HG03571 (cell line): ENCODE data around the gene CACNA1C.
"Not testable (repeated sequence)": the region's sequence is repeated elsewhere in the genome, so short reads cannot be mapped to it uniquely, and the experiment has no call there.

ENCODE experiments used
- ATAC-seq: cut with Tn5 transposase; IDR thresholded peaks from one replicate; pipeline ENCODE4 v1.9.1; 2021; ENCODE audit not compliant: unreplicated experiment

The CACNA1C gene

DNA sequence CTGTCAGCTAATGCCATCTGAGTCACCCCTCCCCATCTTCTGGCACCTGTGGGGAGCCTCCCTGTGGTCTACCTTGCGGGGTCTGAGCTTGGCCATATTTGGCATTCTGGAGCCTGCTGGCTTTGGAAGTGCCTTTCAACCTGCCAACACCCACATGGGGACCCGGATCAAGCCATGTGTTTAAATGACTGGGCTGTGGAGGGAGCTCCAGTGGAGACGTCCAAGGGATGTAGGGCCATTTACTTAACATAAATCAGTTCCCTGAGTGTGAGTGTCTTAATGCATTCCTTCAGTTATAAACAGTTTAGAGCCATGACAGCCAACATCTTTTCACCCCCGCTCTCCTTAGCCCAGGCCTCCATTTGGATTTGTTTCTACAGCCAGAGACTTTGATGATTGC, 22.0 kb downstream of the CACNA1C start:
- no peak for ATAC-seq

DNA sequence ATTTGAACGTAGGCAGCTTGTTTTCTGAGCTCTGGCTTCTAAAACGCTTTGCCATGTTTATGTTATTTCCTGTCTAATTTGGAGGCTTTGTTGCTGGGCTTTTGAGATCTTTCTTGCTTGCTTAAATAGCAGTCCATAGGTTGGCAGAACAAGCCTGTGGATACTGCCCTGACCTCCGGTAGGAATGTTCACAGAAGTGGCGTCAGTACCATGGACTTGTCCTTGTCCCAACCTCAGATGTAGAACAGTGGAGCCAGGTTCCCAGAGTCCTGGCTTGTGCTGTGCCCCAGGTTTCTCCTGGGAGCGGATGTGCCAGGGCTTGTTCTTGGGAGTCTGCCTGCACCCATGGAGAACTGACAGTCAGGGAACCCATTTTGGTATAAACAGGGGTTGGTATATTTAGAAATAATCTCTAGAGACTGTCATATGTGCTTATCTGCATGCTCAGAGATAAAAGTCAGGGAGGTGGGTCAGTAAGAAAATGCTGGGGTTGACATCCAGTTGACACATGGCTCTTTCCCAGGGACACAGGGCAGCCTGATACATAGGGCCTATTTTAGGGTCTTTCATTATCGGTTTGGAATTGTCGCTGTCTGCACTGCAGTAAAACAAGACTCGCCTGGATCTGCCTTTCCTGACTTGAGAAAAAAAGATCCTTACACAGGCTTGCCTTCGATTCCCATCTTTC, 22.9 kb downstream of the CACNA1C start:
- ATAC-seq = no peak

DNA sequence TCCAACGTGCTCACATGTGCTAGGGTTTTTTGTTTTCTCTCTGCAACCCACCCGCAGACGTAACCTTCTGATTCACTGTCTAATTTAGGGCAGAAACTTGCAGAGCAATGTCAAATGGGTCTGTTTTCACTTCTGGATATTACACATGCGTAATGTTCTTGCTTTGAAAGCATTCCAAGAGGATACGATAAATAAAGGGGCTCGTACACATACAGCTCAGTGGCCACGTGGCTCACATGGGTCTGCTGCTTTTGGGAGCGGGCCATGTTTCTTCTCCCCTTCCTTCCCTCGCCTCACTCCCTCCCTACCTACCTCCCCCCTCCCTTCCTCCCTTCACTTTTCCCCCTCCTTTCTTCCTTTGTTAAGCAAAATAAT, 23.4 kb downstream of the CACNA1C start:
- no peak for ATAC-seq

DNA sequence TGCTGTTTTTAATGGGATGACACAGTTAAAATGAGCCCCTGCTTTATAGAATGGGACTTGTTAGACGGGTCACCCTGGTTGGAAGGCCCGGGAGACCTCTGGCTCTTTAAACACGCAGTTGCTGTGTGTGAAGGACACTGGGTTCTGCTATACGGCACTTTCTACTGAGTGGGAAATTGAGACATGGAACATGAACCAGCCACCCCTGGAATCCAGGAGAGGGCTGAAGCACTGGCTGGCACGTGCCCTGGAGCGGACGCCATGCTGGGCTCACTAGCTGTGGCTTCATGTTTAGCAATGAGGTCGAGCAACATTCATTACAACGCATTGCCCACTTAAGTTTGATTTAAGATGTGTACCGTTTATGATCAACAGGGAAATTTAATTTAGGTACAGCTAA, 23.9 kb downstream of the CACNA1C start:
- no peak for ATAC-seq

DNA sequence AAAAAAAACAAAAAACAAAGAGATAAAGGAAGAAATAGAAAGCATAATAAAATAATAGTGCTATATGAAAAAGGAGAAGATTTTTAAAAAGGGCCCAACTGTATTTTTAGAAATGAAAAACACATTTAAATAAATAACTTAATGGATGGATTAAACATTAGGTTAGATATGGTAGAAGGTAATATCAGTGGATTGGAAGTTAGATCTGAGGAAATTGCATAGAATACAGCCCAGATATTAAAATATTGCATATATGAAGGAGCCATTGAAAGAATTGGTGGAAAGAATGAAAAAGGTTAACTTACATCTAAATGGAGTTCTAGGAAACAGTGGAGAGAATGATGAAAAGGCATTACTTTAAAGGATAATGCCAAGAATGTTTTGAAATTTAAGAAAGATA, 27.8 kb downstream of the CACNA1C start:
- no peak for ATAC-seq

DNA sequence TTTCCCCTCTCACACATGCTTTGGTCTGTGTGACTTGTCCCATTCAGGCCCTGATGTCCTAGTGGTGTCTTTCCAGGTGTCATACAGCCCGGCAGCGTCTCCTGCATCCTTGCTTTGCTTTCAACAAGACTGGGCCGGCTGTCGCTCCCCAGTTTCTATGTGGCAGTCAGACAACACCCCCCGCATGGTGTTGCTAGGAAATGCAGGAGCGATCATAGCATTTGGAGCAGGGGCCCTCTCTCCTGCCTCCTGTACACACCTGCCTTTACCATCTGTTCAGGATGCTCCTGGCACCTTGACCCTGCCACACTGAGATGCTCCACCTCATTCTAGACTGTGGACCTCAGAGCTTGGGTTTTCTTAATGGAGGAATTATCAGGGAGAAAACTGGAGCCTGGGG, 29.5 kb downstream of the CACNA1C start:
- ATAC-seq = no peak

DNA sequence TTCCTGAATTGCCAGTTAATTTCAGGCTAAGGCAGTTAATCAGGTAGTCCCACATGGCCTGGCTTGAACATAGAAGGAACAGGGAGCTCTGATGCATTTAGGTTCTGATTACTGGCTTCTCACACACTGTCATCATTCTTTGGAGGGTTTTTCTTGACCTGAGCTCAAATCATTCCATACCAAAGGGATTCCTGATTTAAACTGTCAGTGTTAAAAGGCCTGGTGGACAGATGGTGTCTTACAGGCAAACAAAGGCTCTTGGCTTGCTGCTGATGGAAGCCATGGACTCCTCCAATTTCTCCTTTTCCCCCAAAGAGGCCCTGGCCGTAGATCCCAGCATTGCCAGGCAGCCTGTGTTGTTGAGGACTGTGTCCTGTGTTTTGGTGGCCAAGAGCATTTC, 30.2 kb downstream of the CACNA1C start:
- no peak for ATAC-seq

DNA sequence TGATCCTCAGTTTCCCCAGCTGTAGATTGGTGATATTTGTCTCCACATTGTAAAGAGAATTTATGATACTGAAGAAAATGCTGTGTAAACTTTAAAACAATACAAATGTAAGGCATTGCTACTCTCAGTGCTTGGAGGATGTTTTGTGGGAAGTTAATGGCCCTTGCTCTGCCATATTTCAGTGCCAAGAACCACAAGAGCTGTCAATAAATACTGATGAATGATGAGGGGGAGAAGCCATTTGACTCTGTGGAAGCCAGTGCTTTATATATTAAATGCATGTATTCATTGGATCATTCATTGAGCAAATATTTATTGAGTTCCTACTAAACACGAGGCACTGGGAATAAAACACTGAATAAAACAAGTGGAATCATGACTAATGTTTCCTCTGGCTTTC, 30.8 kb downstream of the CACNA1C start:
- ATAC-seq = no peak

DNA sequence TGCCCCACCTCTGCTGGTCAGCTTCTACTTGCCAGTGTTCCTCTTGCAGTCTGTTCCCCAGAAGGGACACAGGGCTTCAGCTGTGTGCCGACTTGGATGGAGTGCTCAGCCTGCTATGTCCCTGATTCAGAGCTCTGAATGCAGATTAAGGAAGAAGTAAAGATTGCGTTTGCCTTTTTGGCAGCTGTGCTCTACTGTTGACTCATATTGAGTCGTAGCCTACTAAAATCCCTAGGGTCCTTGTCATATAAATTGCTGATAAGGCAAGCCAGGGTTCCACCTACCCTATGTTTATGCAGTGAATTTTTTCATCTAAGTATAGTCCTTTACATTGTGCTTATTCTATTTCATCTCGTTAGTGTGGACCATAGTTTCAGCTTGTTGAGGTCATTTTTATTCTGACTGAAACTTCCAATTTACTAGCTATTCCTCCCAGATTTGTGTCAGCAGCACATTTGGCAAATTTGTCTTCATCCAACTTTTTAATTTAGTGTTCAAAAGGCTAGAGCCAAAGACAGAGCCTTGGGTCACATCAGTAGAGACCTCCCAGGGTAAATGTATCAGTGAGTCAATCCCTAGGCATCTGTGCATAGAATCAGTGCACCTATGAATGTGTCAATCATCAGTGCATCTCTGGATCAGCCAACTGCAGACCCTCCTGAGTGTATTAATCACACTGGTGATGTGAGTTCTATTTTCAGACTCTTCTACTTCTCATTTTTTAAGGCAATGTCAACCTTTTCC, 31.9 kb downstream of the CACNA1C start:
- ATAC-seq = no peak

DNA sequence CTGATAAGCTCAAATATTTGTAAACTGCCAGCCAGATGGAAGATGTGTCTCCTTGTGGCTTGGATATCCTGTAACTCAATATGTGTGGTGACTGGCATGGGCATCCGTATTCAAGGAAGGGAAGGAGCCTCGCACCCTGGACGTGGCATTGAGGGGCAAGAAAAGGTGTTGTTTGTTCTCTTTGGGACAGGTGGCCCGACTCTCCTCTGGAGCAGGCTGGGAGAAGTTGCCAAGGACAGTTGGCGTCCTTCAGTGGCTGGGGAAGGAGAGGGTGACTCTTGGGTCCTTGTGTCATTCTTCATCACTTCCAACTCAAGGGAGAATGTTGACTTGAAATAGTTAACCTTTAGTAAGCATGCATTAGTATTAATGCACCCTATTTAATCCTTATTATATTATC, 39.6 kb downstream of the CACNA1C start:
- ATAC-seq = no peak

DNA sequence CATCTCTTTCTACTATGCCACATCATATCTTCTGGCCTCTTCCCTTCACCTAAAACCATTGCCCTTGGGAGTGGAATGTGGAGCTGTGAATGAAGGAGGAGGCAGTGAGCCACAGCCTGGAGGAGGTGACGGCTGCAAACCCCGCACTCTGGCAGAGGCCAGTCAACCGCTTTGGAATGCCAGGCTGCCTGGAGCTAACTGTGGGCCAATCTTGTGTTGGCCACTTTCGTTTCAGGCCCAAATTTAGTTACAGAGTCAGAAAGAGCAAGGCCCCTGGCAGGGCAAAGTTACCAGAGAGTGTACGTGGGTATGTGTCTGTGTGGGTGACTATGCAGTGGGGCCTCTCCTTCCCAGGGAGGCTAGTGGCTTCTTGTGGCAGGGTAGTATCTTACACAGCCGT, 40.1 kb downstream of the CACNA1C start:
- no peak for ATAC-seq

DNA sequence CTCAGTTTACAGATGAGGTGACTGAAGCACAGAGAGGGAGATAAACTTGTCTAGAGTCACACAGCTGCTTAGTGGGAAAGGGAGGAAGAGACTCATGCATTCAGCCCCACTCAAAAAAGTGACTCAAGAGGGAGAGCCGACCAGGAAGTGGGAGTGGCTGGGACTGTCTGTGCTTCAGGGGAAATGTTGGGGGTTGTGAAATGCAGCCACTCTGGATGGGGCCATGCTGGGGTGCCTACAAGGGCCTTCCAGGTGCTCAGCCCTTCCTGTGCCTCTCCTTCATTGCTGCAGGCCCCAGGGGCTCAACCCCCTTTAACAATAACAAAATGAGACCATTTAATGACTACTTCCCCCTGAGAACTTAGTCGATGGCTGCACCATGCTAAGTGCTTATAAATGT, 41.8 kb downstream of the CACNA1C start:
- no peak for ATAC-seq

DNA sequence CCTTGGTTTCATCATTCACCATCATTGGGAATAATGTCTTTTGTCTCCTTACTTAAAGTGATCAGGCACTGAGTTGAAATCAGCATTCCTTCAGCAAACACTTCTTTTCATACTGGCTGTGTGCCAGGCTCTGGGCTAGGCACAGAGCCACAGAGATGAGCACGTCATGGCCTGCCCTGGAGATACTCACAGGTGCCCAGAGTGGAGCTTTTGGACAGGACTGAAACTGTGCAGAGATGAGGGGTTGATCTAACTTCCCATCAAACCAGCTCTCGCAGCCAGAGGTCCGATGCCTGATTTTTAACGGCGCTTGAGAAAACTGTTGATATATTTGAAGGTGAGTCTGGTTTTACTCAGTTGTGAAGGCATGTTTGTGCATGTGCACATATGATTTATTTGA, 43.1 kb downstream of the CACNA1C start:
- no peak for ATAC-seq

DNA sequence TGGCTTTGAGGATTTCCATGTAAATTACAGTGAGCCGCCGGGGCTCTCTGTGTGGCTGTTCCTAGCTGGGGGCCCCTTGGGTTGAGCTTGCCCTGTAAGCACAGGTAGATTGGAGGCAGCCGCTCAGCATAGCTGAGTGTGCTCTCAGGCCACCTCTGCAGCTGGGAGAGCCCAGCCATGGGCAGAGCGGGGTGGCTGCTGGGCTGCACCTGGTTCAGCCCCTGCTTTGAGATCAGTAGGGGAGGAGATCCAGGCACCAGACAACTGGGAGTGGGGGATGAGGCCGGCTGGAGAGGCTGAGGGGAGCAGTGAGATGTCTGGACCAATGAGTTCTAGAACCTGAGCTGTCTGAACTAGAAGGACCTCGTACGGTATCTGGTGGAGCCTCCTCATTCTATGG, 44.8 kb downstream of the CACNA1C start:
- no peak for ATAC-seq

DNA sequence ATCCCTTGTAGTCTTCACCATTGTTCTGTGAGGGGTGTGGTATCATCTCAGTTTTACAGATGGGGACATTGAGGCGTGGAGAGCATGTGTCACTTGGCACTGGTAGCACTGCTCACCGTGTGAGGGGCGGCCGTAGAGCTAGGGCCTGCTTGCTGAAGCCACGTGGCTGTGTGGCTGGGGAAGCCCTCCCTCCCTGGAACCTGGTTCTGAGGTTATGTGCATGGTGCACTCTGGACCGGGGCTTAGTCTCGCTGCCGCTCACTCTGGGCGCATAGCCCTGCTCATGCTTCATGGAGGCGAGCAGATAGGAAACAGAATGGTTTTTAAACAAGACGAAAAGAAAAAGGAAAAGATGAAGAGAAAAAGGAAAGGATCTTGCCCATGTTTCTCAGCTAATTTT, 46.1 kb downstream of the CACNA1C start:
- ATAC-seq = no peak

DNA sequence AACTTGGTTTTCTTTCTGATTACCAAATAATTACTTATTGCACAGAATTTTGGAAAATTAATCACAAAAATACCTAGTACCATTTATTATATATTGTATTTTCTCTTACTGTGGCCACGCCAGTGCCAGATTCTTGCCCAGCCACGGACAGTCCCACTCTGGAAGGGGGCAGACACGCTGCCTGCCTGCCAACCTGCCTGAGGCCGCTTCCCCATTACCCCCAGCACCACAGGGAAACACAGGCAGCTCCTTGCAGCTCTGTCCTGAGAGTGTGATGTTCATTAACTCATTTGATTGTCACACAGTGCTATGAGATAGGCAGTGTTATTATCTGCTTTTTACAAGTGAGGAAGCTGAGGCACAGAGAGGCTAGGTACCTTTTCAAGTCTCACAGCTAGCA, 46.8 kb downstream of the CACNA1C start:
- no peak for ATAC-seq

DNA sequence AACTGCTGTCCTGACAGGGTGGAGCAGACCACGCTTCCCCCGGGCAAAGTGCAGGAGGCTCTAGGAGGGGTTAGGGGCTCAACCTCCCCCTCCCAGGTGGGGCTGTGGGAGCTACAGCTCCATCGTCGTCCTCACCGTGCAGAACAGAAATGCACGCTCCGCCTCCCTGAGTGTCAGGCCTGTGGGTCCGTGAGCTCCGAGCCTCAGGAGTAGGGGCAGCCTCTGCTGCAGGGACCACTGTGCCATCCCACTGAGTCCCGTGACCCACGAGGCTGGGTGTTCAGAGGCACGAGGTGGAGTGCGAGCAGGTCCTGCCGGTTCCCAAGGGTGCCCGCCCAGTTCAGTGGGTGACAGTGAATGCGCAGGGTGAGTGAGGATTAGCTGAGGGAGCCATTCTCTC, 48.6 kb downstream of the CACNA1C start:
- ATAC-seq = no peak

DNA sequence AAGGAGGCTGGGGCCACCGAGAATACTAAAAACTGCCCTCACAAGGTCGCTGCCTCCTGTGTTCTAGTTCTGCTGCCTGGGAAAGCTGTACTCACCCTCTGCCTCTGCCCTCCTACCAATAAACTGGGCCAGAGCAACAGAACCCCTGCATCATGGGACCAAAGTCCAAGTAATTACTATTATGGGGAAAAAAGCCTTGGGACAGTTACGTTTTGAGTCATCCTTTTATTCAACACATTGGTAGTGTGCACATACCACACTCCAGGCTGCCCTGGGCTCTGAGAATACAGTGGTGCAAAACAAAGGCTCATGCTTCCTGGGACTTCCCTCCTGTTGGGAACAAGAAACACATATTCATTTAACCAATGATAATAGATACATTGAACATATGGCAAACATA, 49.0 kb downstream of the CACNA1C start:
- no peak for ATAC-seq

DNA sequence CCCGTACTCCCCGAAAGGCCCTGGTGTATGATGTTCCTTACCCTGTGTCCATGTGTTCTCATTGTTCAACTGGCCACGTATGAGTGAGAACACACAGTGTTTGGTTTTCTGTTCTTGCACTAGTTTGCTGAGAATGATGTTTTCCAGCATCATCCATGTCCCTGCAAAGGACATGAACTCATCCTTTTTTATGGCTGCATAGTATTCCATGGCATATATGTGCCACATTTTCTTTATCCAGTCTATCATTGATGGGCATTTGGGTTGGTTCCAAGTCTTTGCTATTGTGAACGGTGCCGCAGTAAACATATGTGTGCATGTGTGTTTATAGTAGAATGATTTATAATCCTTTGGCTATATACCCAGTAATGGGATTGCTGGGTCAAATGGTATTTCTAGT, 49.9 kb downstream of the CACNA1C start:
- not testable (repeated sequence) for ATAC-seq

DNA sequence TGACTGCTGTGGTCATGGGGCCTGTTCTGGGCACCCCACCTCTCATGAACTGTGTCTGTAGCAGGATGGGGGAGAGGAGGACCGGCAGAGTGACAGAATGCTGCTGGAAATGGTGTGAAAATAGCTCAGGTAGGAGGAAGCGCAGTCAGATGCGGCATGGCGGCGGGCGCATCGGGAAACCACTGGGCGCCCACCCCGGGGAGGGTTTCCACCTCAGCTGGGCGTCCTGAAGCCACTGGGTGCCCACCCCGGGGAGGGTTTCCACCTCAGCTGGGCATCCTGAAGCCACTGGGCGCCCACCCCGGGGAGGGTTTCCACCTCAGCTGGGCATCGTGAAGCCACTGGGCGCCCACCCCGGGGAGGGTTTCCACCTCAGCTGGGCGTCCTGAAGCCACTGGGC, 52.6 kb downstream of the CACNA1C start:
- not testable (repeated sequence) for ATAC-seq

DNA sequence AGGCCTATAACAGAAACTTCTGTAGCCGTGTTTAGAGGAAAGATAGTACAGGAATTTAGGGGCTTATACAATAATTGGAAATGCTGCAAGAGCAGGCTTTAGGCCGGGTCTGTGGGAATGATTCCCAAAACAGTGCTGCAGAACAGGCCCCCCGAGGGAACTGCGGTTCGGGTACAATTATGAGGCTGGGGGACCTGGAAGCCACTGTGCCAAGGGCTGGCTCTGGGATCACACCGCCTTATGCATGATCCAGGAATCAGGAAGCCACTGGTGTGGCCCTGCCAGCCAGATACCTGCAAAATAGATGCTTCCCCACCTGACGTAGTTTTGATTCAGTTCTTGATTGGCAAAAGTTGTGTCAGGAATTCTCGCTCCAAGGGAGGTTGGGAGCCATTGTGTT, 55.4 kb downstream of the CACNA1C start:
- ATAC-seq = no peak

DNA sequence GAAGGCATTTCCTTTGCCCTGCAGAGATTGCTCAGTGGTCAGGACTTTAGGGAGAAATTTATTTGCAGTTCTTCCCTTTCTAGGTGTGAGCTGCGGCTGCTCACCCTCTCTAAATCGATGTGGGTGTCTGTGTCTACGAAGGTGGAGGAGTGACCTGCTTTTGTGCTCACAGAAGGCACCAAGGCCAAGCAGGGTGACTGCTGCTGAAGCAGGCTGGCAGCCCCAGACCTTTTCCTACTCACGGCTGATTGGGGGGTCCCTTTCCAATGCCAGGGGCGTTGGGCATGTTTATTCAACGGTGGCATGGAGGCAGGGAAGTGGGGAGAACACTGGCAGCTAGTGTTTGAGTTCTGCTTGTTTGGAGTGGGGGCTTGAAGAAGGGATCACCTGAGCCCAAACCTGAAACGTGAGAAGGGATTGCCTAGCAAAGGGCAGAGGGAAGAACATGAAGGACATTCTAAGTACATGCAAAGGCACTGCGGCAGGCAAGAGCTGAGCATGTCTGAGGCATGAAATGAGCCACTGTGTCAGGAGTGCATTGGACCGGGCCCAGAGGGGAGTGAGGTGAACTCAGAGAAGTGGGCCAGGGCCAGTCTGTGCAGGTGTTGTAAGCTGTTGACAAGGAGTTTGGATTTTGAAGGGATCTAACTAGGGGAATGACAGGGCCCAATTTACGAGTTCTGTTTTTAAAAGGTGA, 56.3 kb downstream of the CACNA1C start:
- no peak for ATAC-seq
